ENCODE results near the gene GLRX2.

GLRX2 gene

GRCh38 chr1:193108471-193108870, 3.3 kb upstream of the GLRX2 start:
- Histone ChIP-seq H3K27me3 (no peaks in the 10 kb centered on the region), H3K4me1 (no peaks in the 10 kb centered on the region; the same call in 1 of the 2 replicates), H3K9me3 (no peaks in the 10 kb centered on the region), H3K4me3 (ENCODE audit: low read depth, low read length) (no peak overlapping the region), H3K36me3 (no peaks in the 10 kb centered on the region)
- DNase-seq: no peak
- no peak for TF ChIP-seq CTCF (IDR thresholded peaks at IDR 0.05; ENCODE audit: low read depth, low read length)

DNA sequence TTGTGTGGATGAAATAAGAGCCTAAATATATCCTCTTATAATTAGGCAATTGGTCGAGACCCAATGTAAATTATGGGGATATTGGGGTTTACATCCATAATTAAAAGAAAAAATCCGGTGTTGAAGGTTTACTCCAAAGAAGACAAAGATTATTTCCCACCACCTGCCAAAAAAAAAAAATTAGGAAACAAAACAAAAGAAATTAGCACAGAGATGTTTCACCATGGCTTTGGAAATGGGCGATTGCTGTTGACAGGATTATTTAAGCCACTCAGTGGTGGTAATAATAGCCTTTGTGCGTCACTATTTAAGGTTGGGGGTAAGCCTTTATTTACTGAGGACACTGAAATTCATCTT, 585 bp upstream of the GLRX2 start:
- Histone ChIP-seq H3K4me3 (ENCODE audit: low read depth, low read length) (peak overlapping the region; percentile 97), H3K27me3 (no peaks in the 10 kb centered on the region), H3K9me3 (no peaks in the 10 kb centered on the region), H3K36me3 (no peaks in the 10 kb centered on the region), H3K4me1 (no peaks in the 10 kb centered on the region; the same call in 1 of the 2 replicates)
- TF ChIP-seq CTCF (IDR thresholded peaks at IDR 0.05; ENCODE audit: low read depth, low read length): no peak
- no peak for DNase-seq

- no peaks in the 10 kb centered on the region; the same call in 1 of the 2 replicates for H3K4me1 ChIP-seq
- DNase-seq: peak; percentile 54
- H3K27me3 ChIP-seq: no peaks in the 10 kb centered on the region
- no peak for TF ChIP-seq CTCF (IDR thresholded peaks at IDR 0.05; ENCODE audit: low read depth, low read length)
- H3K9me3 ChIP-seq: no peaks in the 10 kb centered on the region
- peak overlapping the region; percentile 97 for H3K4me3 ChIP-seq (ENCODE audit: low read depth, low read length)
- H3K36me3 ChIP-seq: no peaks in the 10 kb centered on the region; the same call in 1 of the 2 replicates
These were observed 710 bp downstream of the GLRX2 start for GRCh38 chr1:193104502-193104906.

DNA sequence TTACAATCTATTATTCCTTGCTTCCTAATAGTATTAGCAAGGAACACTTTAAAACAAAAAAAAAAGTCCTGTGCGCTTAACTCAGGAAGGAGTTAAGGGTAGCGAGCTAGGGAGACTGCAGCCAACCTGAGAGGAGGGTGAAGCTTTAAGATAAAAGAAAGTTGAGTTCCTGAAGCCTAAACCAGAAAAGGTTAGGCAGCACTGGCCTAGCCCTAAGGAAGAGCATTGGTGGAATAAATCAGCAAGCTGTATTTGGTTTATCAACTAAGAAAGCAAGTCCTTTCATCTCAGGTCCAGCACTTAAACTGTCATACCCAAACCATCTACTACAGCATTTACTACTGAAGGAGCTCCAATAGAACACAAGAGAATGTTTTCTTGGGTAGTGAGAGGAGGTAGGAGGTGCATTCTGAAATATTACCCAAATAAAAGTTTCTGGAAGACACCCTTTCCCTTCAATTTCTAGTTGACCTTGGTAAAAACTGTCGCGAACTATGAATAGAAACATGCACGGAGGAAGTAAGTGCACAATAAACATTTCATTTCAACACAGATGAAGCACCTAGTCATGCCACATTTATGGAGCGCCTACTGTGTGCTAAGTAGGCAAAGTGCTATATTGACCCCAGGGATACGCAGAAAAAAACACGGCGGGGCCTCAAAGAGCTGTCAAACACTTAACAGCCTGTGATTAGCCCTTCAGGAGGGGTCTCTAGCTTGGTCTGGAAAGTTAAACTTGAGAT, 1.3 kb downstream of the GLRX2 start:
- H3K9me3 ChIP-seq: no peaks in the 10 kb centered on the region
- no peak for DNase-seq
- H3K36me3 ChIP-seq: peaks cover 2% of the 10 kb centered on the region; the same call in 1 of the 2 replicates
- H3K4me3 ChIP-seq (ENCODE audit: low read depth, low read length): peak overlapping the region; percentile 97
- no peaks in the 10 kb centered on the region; the same call in 1 of the 2 replicates for H3K4me1 ChIP-seq
- TF ChIP-seq CTCF (IDR thresholded peaks at IDR 0.05; ENCODE audit: low read depth, low read length): no peak
- no peaks in the 10 kb centered on the region for H3K27me3 ChIP-seq

- no peak for TF ChIP-seq CTCF (IDR thresholded peaks at IDR 0.05; ENCODE audit: low read depth, low read length)
- Histone ChIP-seq H3K4me3 (ENCODE audit: low read depth, low read length) (no peak overlapping the region), H3K9me3 (no peaks in the 10 kb centered on the region), H3K36me3 (peaks cover 2% of the 10 kb centered on the region; the same call in 1 of the 2 replicates), H3K27me3 (no peaks in the 10 kb centered on the region), H3K4me1 (no peaks in the 10 kb centered on the region; the same call in 1 of the 2 replicates)
- DNase-seq: no peak
These were observed 2.6 kb downstream of the GLRX2 start for GRCh38 chr1:193102662-193103061.

- no peaks in the 10 kb centered on the region for H3K27me3 ChIP-seq
- H3K4me1 ChIP-seq: no peaks in the 10 kb centered on the region
- no peaks in the 10 kb centered on the region for H3K9me3 ChIP-seq
- peaks cover 15% of the 10 kb centered on the region for H3K36me3 ChIP-seq
- TF ChIP-seq CTCF (IDR thresholded peaks at IDR 0.05; ENCODE audit: low read depth, low read length): no peak
- no peak overlapping the region for H3K4me3 ChIP-seq (ENCODE audit: low read depth, low read length)
- DNase-seq: no peak
These were observed 11.1 kb downstream of the GLRX2 start for GRCh38 chr1:193094112-193094511.

Data from BE2C (cell line).